ENCODE data around the gene DDI2.
"Not testable (repeated sequence)": the region's sequence is repeated elsewhere in the genome, so short reads cannot be mapped to it uniquely, and the experiment has no call there.

The DDI2 gene

GRCh38 chr1:15637826-15638225 is 20.6 kb downstream of the DDI2 start:
- DNase-seq: no peak

GRCh38 chr1:15639262-15639661 is 22.0 kb downstream of the DDI2 start:
- DNase-seq: no peak

DNA sequence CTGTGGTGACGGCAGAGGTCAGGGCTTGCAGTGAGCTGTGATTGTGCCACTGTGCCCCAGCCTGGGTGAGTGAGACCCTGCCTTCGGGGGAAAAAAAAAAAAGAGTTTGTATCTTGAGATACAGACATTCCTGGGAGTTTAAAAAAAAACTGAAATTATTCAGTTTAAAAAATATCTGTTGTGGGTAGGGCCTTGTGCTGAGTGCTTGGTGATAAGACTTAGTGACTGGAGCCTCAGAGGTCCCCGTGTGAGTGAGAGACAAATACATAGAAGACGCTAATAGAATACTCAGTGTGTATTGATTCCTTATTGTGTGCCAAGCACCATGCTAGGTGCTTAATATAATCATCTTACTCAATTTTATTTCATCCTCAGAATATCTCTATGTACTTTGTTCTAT is 22.7 kb downstream of the DDI2 start:
- DNase-seq: no peak

- DNase-seq: no peak
Observed at GRCh38 chr1:15640667-15641066, 23.4 kb downstream of the DDI2 start.

DNA sequence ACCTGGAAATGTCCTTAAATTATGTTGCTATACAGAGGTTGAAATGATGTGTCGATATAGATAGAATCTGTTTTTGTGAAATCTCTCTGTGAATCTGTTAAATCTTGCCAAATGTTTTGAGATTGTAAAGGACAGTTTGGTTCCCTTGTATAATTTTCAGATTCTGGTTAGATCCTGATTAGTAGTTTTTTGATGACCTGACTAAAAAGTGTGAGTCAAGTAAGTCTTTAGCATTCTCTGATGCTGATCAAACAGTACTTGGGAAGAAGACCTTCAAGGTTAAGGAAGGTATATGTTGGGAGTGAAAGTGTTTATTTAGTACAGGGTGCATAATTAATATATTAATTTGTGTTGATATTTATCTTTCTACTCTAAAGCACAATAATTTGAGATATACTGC is 32.7 kb downstream of the DDI2 start:
- no peak for DNase-seq

- no peak for DNase-seq
Observed at GRCh38 chr1:15650433-15650832, 33.2 kb downstream of the DDI2 start.

DNA sequence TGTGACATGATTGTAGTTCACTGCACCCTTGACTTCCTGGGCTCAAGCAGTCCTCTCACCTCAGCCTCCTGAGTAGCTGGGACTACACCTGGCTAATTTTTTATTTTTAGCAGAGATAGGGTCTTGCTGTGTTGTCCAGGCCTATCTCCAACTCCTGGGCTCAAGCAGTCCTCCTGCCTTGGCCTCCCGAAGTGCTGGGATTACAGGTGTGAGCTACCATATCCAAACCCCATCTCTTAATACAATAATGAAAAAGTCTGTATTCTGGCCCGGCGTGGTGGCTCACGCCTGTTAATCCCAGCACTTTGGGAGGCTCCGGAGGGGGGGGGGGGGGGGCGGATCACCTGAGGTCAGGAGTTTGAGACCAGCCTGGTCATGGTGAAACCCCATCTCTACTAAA is 34.9 kb downstream of the DDI2 start:
- DNase-seq: not testable (repeated sequence)

GRCh38 chr1:15654091-15654690 is 36.9 kb downstream of the DDI2 start:
- no peak for DNase-seq

DNA sequence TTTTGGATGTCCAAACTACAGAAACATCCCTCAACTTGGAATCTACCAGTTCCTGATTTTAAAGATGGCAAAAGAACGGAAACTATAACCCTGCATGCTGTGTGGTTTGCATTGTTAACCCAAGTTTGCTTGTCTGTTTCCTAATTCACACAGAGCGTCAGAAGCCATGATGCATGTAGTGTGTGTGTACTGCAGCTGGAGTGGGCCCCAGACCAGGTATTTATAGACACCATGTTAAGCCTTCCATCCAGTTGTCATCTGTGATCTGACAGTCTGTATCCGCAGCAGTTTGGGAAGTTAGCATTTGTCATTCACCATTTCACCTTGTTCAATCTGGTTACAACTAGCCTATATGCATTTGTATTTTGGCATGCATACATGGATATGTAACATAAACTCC is 39.2 kb downstream of the DDI2 start:
- DNase-seq: no peak

DNA sequence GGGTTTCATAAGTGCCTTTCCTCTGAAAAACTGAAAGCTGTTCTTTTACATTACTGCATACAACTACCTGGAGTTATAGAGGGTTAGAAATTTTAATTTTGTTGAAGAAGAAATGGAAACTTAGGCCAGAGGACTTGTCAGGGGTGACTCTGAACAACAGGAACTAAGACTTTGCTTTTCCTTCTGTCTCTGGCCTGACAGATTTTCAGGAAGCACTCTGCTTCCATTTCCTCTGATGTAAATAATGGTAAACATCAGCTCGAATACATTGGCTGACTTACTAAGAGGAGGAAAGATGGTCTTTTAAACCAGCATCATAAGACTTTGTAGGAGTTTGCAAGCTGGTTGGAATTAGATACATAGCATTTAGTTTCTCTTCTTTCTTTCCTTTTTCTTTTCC is 39.8 kb downstream of the DDI2 start:
- DNase-seq: no peak

DNA sequence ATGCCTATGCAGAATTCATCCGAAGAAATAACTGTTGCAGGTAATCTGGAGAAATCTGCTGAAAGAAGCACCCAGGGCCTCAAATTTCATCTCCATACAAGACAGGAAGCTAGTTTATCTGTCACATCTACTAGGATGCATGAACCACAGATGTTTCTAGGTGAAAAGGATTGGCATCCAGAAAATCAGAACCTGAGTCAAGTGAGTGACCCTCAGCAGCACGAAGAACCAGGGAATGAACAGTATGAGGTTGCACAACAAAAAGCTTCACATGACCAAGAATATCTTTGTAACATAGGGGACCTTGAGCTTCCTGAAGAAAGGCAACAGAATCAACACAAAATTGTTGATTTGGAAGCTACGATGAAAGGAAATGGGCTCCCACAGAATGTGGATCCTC is 42.9 kb downstream of the DDI2 start:
- DNase-seq: no peak

GRCh38 chr1:15662477-15662876 is 45.2 kb downstream of the DDI2 start:
- DNase-seq: no peak

GRCh38 chr1:15663925-15664324 is 46.7 kb downstream of the DDI2 start:
- no peak for DNase-seq

DNA sequence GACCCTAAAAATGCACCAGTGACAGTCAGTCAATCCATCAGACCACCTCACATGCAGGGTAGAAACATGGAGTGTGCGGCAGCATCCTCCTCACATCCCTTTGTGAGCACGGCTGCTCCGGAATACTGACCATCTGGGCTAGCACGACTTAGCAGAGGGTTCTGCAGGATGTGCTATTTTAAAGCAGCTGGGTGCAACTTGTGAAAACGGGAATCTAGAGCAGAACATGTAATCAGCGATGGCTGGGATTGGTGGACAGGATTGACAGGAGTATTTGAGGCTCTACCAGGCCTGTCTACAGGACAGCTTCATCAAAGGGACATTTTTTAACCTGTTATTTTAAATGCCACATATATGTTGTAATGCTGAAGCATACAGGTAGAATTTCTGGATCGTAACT is 50.1 kb downstream of the DDI2 start:
- DNase-seq: peak in 1 of 2 donors; percentile 41

GRCh38 chr1:15668089-15668754 is 51.0 kb downstream of the DDI2 start:
- no peak for DNase-seq

DNA sequence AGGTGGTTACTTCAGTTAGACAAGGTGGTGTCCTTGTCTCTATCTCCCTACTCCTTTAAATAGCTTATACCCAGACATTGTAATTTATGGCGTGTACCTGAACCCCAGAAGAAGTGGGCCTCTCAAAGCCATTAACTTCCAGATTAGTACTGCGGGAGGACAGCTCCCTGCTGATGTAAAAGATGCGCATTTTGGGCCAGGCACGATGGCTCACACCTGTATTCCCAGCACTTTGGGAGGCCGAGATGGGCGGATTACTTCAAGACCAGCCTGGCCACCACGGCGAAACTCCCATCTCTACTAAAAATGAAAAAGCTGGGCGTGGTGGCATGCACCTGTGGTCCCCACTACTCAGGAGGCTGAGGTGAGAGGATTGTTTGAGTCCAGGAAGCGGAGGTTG is 51.8 kb downstream of the DDI2 start:
- DNase-seq: no peak

DNA sequence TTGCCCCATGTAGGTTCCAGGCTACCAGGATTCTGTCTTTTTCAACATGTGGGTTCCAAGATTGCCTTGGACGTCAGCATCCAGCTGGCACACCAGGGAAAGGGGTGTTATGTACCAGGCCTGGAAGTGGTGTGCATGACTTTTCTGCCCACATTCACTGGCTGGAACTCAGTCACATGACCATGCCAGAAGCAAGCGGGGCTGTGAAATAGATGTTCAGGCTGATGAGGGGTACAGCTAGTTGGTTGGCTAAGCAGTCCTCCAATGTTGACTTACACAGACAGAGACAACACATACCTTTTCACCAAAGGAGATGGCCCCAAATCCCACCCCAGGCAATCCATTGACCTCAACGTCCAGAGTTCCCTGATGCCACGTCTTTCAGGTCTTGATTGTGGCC is 52.6 kb downstream of the DDI2 start:
- DNase-seq: no peak

DNA sequence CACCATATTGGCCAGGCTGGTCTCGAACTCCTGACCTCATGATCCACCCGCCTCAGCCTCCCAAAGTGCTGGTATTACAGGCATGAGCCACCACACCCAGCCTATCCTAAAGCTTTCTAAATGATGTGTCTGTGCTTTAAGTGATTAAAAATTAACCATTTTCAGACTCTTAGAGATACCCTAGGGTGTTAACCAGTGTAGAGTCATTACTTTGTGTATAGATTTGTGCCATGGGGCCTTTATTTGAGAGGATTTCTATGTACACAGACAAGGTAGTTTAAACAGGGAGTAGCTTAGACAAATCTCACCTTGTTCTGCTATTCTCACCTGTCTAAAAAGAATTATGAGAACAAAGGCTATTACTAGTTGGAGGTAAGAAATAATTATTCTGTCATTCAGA is 54.2 kb downstream of the DDI2 start:
- DNase-seq: no peak

- no peak for DNase-seq
Observed at GRCh38 chr1:15674386-15675159, 57.3 kb downstream of the DDI2 start.

- no peak for DNase-seq
Observed at GRCh38 chr1:15676010-15676409, 58.8 kb downstream of the DDI2 start.

DNA sequence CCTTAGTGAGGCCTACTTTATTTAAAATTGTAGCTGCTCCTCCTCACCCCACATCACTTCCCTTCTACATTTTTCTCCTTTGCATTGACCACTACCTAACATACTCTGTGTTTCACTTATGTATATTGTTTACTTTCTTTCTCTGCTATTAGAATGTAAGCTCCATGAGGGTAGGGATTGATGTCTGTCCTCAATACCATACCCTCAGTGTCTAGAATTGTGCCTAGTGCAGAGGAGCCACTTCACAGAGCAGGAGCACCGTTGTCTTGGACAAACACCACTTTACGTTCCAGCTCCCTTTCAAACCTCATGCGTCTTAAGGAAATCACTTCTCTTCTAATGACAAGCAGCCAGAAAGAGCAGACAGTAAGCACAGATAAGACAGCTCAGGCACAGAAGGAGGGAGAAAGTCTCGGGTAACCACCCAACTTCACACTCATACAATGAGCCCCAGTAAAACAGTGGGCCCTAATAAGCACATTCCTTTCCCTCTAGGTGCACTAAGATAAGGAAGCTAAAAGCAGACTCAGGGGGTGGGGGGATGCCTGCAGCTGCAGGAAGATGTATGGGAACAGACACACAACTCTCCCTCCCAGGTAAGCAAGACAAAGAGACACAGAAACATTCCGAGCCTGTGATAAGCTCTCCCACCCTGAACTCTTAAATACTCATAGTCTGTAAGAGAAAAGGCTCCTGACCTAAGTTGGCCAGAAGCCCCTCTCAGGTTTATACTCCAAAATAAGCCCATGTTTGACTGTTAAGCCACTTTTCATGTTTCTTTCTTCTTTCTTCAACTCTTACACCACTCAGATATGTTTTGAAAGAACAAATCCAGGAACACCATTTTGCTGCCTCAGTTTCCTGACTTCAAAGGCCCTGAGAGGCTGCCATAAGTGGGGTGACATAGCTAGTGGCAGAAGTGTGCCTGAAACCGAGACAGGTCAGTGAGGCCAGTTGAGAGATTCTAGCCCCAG is 59.7 kb downstream of the DDI2 start:
- no peak for DNase-seq

DNA sequence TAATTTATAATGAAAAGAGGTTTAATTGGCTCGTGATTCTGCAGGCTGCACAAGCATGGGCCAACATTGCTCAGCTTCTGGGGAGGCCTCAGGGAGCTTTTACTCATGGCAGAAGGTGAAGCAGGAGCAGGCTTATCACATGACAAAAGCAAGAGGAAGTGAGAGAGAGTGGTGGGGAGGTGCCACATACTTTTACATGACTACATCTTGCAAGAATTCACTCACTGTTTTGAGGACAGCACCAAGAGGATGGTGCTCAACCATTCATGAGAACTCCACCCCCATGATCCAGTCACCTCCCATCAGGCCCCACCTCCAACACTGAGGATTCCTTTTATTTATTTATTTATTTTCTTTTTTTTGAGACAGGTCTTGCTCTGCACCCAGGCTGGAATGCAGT is 61.3 kb downstream of the DDI2 start:
- DNase-seq: no peak

DNA sequence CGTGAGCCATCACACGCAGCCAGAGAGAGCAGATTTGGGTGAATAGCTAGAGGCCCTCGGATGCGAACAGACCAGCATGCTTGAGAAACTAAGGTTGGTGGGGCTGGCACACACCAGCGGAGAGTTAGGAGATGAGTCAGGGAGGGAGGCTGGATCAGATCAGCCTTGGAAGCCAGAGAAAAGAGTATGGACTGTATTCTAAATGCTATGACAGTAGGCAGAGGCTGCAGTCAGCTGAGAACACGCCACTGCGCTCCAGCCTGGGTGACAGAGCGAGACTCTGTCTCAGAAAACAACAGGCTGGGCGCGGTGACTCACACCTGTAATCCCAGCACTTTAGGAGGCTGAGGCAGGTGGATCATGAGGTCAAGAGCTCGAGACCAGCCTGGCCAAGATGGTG is 62.9 kb downstream of the DDI2 start:
- DNase-seq: no peak
